Neural cell (in vitro differentiated cells): ENCODE measurements around the gene DCTN5. TPM values are rescaled to one million over a fixed set of nuclear protein-coding genes. Genes with fewer than 3 reads are reported as not detected.

Source experiments
- H2AFZ ChIP-seq: fragments of 200-600, 300-800 bp; sonication (generic), shearing (Covaris generic); 2 replicates; pipeline ENCODE4 v1.6.0; 2014; ENCODE audit warnings: low read depth, mild to moderate bottlenecking, antibody characterized with exemption, low read length, moderate library complexity
- H3F3A ChIP-seq: fragments of 200-600 bp; shearing (Covaris generic); 2 replicates; pipeline ENCODE4 v1.6.1; 2016; ENCODE audit warnings: mild to moderate bottlenecking, moderate library complexity, mixed read lengths, antibody characterized with exemption, low read length; ENCODE audit not compliant: insufficient read depth, poor library complexity, severe bottlenecking
- H3K27ac ChIP-seq: fragments of 200-600, 300-800 bp; sonication (generic), shearing (Covaris generic); 2 replicates; pipeline ENCODE4 v1.5.1; 2014; ENCODE audit warnings: mild to moderate bottlenecking, low read length, moderate library complexity
- H3K27me3 ChIP-seq: fragments of 300-800, 200-600 bp; sonication (generic), shearing (Covaris generic); 2 replicates; pipeline ENCODE4 v1.6.0; 2014; ENCODE audit warnings: mild to moderate bottlenecking, low read depth, low read length, moderate library complexity; ENCODE audit not compliant: insufficient read depth
- H3K36me3 ChIP-seq: fragments of 300-800, 200-600 bp; sonication (generic), shearing (Covaris generic); 2 replicates; pipeline ENCODE4 v1.5.1; 2014; ENCODE audit warnings: mild to moderate bottlenecking, antibody characterized with exemption, low read length, moderate library complexity; ENCODE audit not compliant: insufficient read depth
- H3K4me2 ChIP-seq: fragments of 300-800, 200-600 bp; sonication (generic), shearing (Covaris generic); 2 replicates; pipeline ENCODE4 v1.6.0; 2014; ENCODE audit warnings: mild to moderate bottlenecking, low read length
- H3K4me3 ChIP-seq: fragments of 300-800, 200-600 bp; sonication (generic), shearing (Covaris generic); 2 replicates; pipeline ENCODE4 v1.5.1; 2014; ENCODE audit warnings: mild to moderate bottlenecking, low read length, moderate library complexity
- H3K79me2 ChIP-seq: fragments of 200-600 bp; shearing (Covaris generic); replicated peaks from 2 replicates; pipeline ENCODE4 v1.6.0; 2014; ENCODE audit warnings: mild to moderate bottlenecking, low read length, moderate library complexity; ENCODE audit not compliant: insufficient read depth
- H3K9ac ChIP-seq: fragments of 300-800, 200-600 bp; sonication (generic), shearing (Covaris generic); 2 replicates; pipeline ENCODE4 v1.6.1; 2016; ENCODE audit warnings: mild to moderate bottlenecking, low read length, mixed read lengths
- H3K9me2 ChIP-seq: fragments of 200-600 bp; shearing (Covaris generic); 2 replicates; pipeline ENCODE4 v1.6.1; 2016; ENCODE audit warnings: mild to moderate bottlenecking, low read length, mixed read lengths; ENCODE audit not compliant: insufficient read depth
- H3K9me3 ChIP-seq: fragments of 200-600, 300-800 bp; sonication (generic), shearing (Covaris generic); 2 replicates; pipeline ENCODE4 v1.6.1; 2016; ENCODE audit warnings: mild to moderate bottlenecking, mixed run types, low read length, moderate library complexity, mixed read lengths
- H4K20me1 ChIP-seq: fragments of 200-600 bp; shearing (Covaris generic); 2 replicates; pipeline ENCODE4 v1.6.1; 2016; ENCODE audit warnings: mild to moderate bottlenecking, mixed run types; ENCODE audit not compliant: insufficient read depth
- CTCF ChIP-seq: fragments of 450-650 bp; IDR thresholded peaks from 2 replicates; pipeline ENCODE4 v1.5.1; 2014; ENCODE audit warnings: antibody characterized with exemption, mild to moderate bottlenecking, moderate library complexity; ENCODE audit not compliant: poor library complexity, severe bottlenecking
- EP300 ChIP-seq: fragments of 450-650 bp; conservative IDR thresholded peaks from 2 replicates; pipeline ENCODE4 v1.6.1; 2014; ENCODE audit warnings: antibody characterized with exemption, mild to moderate bottlenecking, moderate library complexity; ENCODE audit not compliant: poor library complexity, severe bottlenecking
- EZH2 ChIP-seq: fragments of 200-600, 300-800 bp; shearing (Covaris generic), sonication (generic); IDR thresholded peaks from 2 replicates; pipeline ENCODE4 v1.6.1; 2014; ENCODE audit warnings: antibody characterized with exemption, low read length, borderline replicate concordance, mild to moderate bottlenecking; ENCODE audit not compliant: insufficient read depth, poor library complexity, severe bottlenecking
- MXI1 ChIP-seq: fragments of 450-650 bp; conservative IDR thresholded peaks from 2 replicates; pipeline ENCODE4 v1.6.1; 2014; ENCODE audit warnings: antibody characterized with exemption, mild to moderate bottlenecking; ENCODE audit not compliant: poor library complexity, severe bottlenecking
- POLR2AphosphoS5 ChIP-seq: IDR thresholded peaks from 2 replicates; pipeline ENCODE4 v1.6.1; 2012
- RAD21 ChIP-seq: fragments of 450-650 bp; conservative IDR thresholded peaks from 2 replicates; pipeline ENCODE4 v1.6.1; 2014; ENCODE audit warnings: antibody characterized with exemption, mild to moderate bottlenecking, moderate library complexity
- REST ChIP-seq: IDR thresholded peaks from 2 replicates; pipeline ENCODE4 v1.6.1; 2012; ENCODE audit warnings: borderline replicate concordance
- SMC3 ChIP-seq: fragments of 450-650 bp; conservative IDR thresholded peaks from 2 replicates; pipeline ENCODE4 v1.6.1; 2014; ENCODE audit warnings: antibody characterized with exemption, mild to moderate bottlenecking, moderate library complexity; ENCODE audit not compliant: poor library complexity
- TAF1 ChIP-seq: IDR thresholded peaks from 2 replicates; pipeline ENCODE4 v1.6.1; 2012; ENCODE audit warnings: low read depth
- polyA plus RNA-seq: library from polyadenylated mRNA; depleted of rRNA; stranded (reverse); fragments of >200 nt; gene quantifications from 2 replicates; pipeline ENCODE4 v1.2.3, GENCODE V29; 2014

Gene DCTN5
- polyA plus RNA-seq, 1 donor from 2014 or later: 65.8 TPM

GRCh38 chr16:23678430-23679273 lies 37.4 kb downstream of the DCTN5 start, which contains the start of gene PLK1:
TSS of gene PLK1 (plus strand) at chr16:23678889. CDS start at chr16:23678933, 44 bp downstream.
- peaks cover 24% of the 10 kb centered on the region for H3K79me2 ChIP-seq
- TF ChIP-seq TAF1: no peak
- TF ChIP-seq POLR2AphosphoS5: peak; percentile 47
- peak; percentile 97 for TF ChIP-seq MXI1
- TF ChIP-seq RAD21: peak; percentile 82
- peak; percentile 24 for TF ChIP-seq EP300
- peak; percentile 85 for TF ChIP-seq CTCF
- no peak for TF ChIP-seq EZH2
- peak; percentile 89 for TF ChIP-seq SMC3
- no peak for TF ChIP-seq REST
- no peak within 1 kb of the TSS for H3K27ac ChIP-seq
- peaks cover 8% of the 10 kb centered on the region for H4K20me1 ChIP-seq
- H3K4me3 ChIP-seq: peak within 1 kb of the TSS; percentile 81
- H3K9me3 ChIP-seq: no peaks in the 10 kb centered on the region
- no peak within 1 kb of the TSS for H2AFZ ChIP-seq
- H3K9me2 ChIP-seq: no peaks in the 10 kb centered on the region
- H3K27me3 ChIP-seq: no peaks in the 10 kb centered on the region
- H3K36me3 ChIP-seq: peaks cover 5% of the 10 kb centered on the region
- no peaks in the 10 kb centered on the region for H3F3A ChIP-seq
- peak within 1 kb of the TSS; percentile 78 for H3K4me2 ChIP-seq
- H3K9ac ChIP-seq: peak within 1 kb of the TSS; percentile 45

GRCh38 chr16:23679274-23679985 lies 38.2 kb downstream of the DCTN5 start:
- Histone ChIP-seq H3K79me2 (peaks cover 24% of the 10 kb centered on the region), H3K9me3 (no peaks in the 10 kb centered on the region), H3K9me2 (no peaks in the 10 kb centered on the region), H3K27me3 (no peaks in the 10 kb centered on the region), H3K27ac (no peak overlapping the region), H3K36me3 (peaks cover 5% of the 10 kb centered on the region), H3K4me2 (peak overlapping the region; percentile 78), H3K9ac (peak overlapping the region; percentile 34), H3K4me3 (peak overlapping the region; percentile 81), H4K20me1 (peaks cover 8% of the 10 kb centered on the region), H2AFZ (no peak overlapping the region), H3F3A (no peaks in the 10 kb centered on the region)
- TF ChIP-seq MXI1: no peak
